Right lobe of liver (tissue), 6 donors: ENCODE data around the gene ZNF385B. TPM values are rescaled to one million over a fixed set of nuclear protein-coding genes. Genes with fewer than 3 reads are reported as not detected.

ENCODE experiments used
- ATAC-seq, 4 donors: fragments of 200-7000 bp; cut with Tn5 transposase; one replicate each; pipeline ENCODE4 v1.9.1; 2020; ENCODE audit warnings: mild to moderate bottlenecking in 4 of 4, moderate library complexity in 4 of 4
- DNase-seq, 3 donors: peaks; one replicate each; pipeline ENCODE4 v3.0.0-alpha.2; 2020
- H3K27ac ChIP-seq, 3 donors: fragments of 200-600 bp; one replicate each; pipeline ENCODE4 v1.8.0; 2022
- H3K27me3 ChIP-seq, 2 donors: fragments of 200-600 bp; one replicate each; pipeline ENCODE4 v1.8.0; 2022
- H3K36me3 ChIP-seq, 4 donors: fragments of 200-600 bp; sonication (generic) in 1 of 4; one replicate each; pipeline versions ENCODE4 v1.5.1 to v1.8.0; 2017 to 2022; ENCODE audit warnings: control low read depth in 1 of 4
- H3K4me1 ChIP-seq, 4 donors: fragments of 200-600 bp; sonication (generic) in 1 of 4; one replicate each; pipeline versions ENCODE4 v1.5.1 to v1.8.0; 2017 to 2022; ENCODE audit warnings: control low read depth in 1 of 4
- H3K4me3 ChIP-seq, 3 donors: fragments of 200-600 bp; one replicate each; pipeline ENCODE4 v1.8.0; 2022
- H3K9me3 ChIP-seq, 4 donors: fragments of 200-600 bp; sonication (generic) in 1 of 4; one replicate each; pipeline versions ENCODE4 v1.5.1 to v1.8.0; 2017 to 2022; ENCODE audit warnings: control low read depth in 1 of 4
- CTCF ChIP-seq, 4 donors: fragments of 200-600 bp in 3 of 4; fragments of 450-650 bp in 1 of 4; IDR thresholded peaks; one replicate each; pipeline versions ENCODE4 v1.5.1 to v1.8.0; 2016 to 2022; ENCODE audit warnings: antibody characterized with exemption in 4 of 4, mild to moderate bottlenecking in 2 of 4
- POLR2A ChIP-seq: fragments of 450-650 bp; IDR thresholded peaks from one replicate; pipeline ENCODE4 v1.6.1; 2017; ENCODE audit warnings: antibody characterized with exemption, mild to moderate bottlenecking
- WGBS: methylation state at CpG from one replicate; pipeline ENCODE4 v1.1.6; 2018; ENCODE audit warnings: low coverage, low lambda C conversion rate; ENCODE audit not compliant: insufficient coverage; ENCODE audit errors: missing lambda C conversion rate; 5-methylcytosine and 5-hydroxymethylcytosine counted together
- intact Hi-C, 2 donors: fragments of 100-400 bp; cut with DNase I; formaldehyde crosslinking; loops; one replicate each; pipeline versions ENCODE4 v1.11.2 to v1.14.1; 2022
- total RNA-seq, 6 experiments: library from RNA; depleted of rRNA in 2 of 6; stranded (reverse); fragments of >200 nt in 2 of 6; fragmentation: NEBNext Ultra II Directional in 3 of 6; extraction: Animal tissue kit (Norgen Biotek cat#: 25700) in 3 of 6; gene quantifications; one replicate each; pipeline versions ENCODE4 v1.1.0 to v1.2.4, GENCODE V29; 2016 to 2023
- donor health status: DM: no; HTN: yes; CAD: no.
- donor health status: DM: no; HTN: no; CAD: no.
- donor health status: DM: no; HTN: no; CAD: no.
- donor health status: DM: no; HTN: yes; CAD: no.
- donor health status: DM: no; HTN: yes; CAD: no.

ZNF385B gene
- total RNA-seq, 6 experiments from 2014 or later, result 3.9 to 15.7 (median 5.9) TPM

GRCh38 chr2:179749210-179749609, 112.2 kb downstream of the ZNF385B start:
- DNase-seq (no peak), ATAC-seq (peak in 1 of 4 donors; percentile 20)
- Histone ChIP-seq H3K27me3 (no peaks in the 10 kb centered on the region), H3K9me3 (no peaks in the 10 kb centered on the region), H3K4me1 (no peaks in the 10 kb centered on the region), H3K4me3 (no peak overlapping the region), H3K27ac (no peak overlapping the region), H3K36me3 (no peaks in the 10 kb centered on the region)
- 40% methylated on average over 1 of the region's 1 CpG for WGBS
- intact Hi-C loops, result no loop called here
- TF ChIP-seq CTCF (IDR thresholded peaks at IDR 0.05) (no peak), POLR2A (no peak)

GRCh38 chr2:179746981-179747380, 114.4 kb downstream of the ZNF385B start:
- Histone ChIP-seq H3K4me3 (no peak overlapping the region), H3K4me1 (no peaks in the 10 kb centered on the region), H3K36me3 (no peaks in the 10 kb centered on the region), H3K9me3 (no peaks in the 10 kb centered on the region), H3K27ac (no peak overlapping the region), H3K27me3 (no peaks in the 10 kb centered on the region)
- 80% methylated on average over 2 of the region's 5 CpGs for WGBS
- no peak for DNase-seq
- no peak for ATAC-seq
- TF ChIP-seq CTCF (IDR thresholded peaks at IDR 0.05), result no peak
- no peak for TF ChIP-seq POLR2A
- intact Hi-C loops, result no loop called here

GRCh38 chr2:179745635-179746256, 115.7 kb downstream of the ZNF385B start:
- DNase-seq, result no peak
- ATAC-seq, result no peak
- intact Hi-C loops, result no loop called here

GRCh38 chr2:179744401-179744800, 117.0 kb downstream of the ZNF385B start:
- H3K36me3 ChIP-seq, result no peaks in the 10 kb centered on the region
- H3K27me3 ChIP-seq, result no peaks in the 10 kb centered on the region
- peaks cover 0 to 8% (median 0%) of the 10 kb centered on the region in 4 donors for H3K4me1 ChIP-seq
- H3K4me3 ChIP-seq, result no peak overlapping the region
- TF ChIP-seq CTCF (IDR thresholded peaks at IDR 0.05) (no peak), POLR2A (no peak)
- intact Hi-C loops, result no loop called here
- H3K9me3 ChIP-seq, result no peaks in the 10 kb centered on the region
- no peak for ATAC-seq
- 76% methylated on average over 5 of the region's 5 CpGs for WGBS
- no peak overlapping the region for H3K27ac ChIP-seq
- no peak for DNase-seq

More at GRCh38 chr2:179745635-179746256, 115.7 kb downstream of the ZNF385B start:
- Histone ChIP-seq H3K4me3 (no peak overlapping the region), H3K4me1 (peaks cover 0 to 8% (median 0%) of the 10 kb centered on the region in 4 donors), H3K27me3 (no peaks in the 10 kb centered on the region), H3K36me3 (no peaks in the 10 kb centered on the region), H3K9me3 (no peaks in the 10 kb centered on the region), H3K27ac (no peak overlapping the region)
- WGBS, result 79% methylated on average over 5 of the region's 5 CpGs
- TF ChIP-seq CTCF (IDR thresholded peaks at IDR 0.05), result no peak
- no peak for TF ChIP-seq POLR2A

GRCh38 chr2:179741317-179741716, 120.1 kb downstream of the ZNF385B start:
- TF ChIP-seq CTCF (IDR thresholded peaks at IDR 0.05), result no peak
- H3K36me3 ChIP-seq, result no peaks in the 10 kb centered on the region
- H3K27ac ChIP-seq, result no peak overlapping the region
- no peak overlapping the region for H3K4me3 ChIP-seq
- peaks cover 0 to 8% (median 0%) of the 10 kb centered on the region in 4 donors for H3K4me1 ChIP-seq
- intact Hi-C loops, result no loop called here
- H3K9me3 ChIP-seq, result no peaks in the 10 kb centered on the region
- no peak for DNase-seq
- no peak for ATAC-seq
- no peaks in the 10 kb centered on the region for H3K27me3 ChIP-seq
